ENCODE measurements around the gene GPR141. TPM values are rescaled to one million over a fixed set of nuclear protein-coding genes. Genes with fewer than 3 reads are reported as not detected.

The GPR141 gene
- total and polyA plus RNA-seq, 3 donors from 2014 or later = 1.8 to 3.5 (median 2.5) TPM

DNA sequence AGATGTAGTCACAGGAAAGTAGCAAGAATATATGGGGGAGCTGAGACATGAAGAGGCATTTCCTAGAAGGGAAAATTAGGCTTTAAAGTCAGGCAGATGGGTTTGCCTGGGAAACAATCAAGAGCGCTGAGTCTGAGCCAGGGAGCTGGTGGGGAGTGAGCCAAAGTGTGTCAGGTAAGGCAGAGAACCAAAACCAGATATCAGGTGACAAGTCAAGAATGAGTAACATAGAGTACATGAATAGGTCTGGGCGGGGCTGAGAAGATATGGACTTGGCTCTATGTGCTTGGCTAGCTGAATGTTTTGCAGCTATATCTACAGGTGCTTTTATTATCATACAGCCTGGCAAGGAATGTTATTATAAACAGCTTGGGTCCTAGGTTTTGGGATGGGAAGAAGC is 49.3 kb downstream of the GPR141 start:
- Histone ChIP-seq H3K4me3 (no peak overlapping the region), H3K27ac (no peak overlapping the region), H3K36me3 (ENCODE audit: low read depth, missing control alignments) (no peaks in the 10 kb centered on the region), H3K9me3 (no peaks in the 10 kb centered on the region), H3K4me1 (peaks cover 6% of the 10 kb centered on the region), H3K27me3 (no peaks in the 10 kb centered on the region)
- no peak for DNase-seq
- 98% methylated on average over 2 of the region's 2 CpGs for WGBS, 2 donors
- intact Hi-C loops (cut with DNase I; ENCODE audit: low total_unique reads) = no loop called here
- TF ChIP-seq POLR2A (IDR thresholded peaks at IDR 0.05) = no peak
- TF ChIP-seq, protein P1, sequence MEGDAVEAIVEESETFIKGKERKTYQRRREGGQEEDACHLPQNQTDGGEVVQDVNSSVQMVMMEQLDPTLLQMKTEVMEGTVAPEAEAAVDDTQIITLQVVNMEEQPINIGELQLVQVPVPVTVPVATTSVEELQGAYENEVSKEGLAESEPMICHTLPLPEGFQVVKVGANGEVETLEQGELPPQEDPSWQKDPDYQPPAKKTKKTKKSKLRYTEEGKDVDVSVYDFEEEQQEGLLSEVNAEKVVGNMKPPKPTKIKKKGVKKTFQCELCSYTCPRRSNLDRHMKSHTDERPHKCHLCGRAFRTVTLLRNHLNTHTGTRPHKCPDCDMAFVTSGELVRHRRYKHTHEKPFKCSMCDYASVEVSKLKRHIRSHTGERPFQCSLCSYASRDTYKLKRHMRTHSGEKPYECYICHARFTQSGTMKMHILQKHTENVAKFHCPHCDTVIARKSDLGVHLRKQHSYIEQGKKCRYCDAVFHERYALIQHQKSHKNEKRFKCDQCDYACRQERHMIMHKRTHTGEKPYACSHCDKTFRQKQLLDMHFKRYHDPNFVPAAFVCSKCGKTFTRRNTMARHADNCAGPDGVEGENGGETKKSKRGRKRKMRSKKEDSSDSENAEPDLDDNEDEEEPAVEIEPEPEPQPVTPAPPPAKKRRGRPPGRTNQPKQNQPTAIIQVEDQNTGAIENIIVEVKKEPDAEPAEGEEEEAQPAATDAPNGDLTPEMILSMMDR (IDR thresholded peaks at IDR 0.05) = no peak

DNA sequence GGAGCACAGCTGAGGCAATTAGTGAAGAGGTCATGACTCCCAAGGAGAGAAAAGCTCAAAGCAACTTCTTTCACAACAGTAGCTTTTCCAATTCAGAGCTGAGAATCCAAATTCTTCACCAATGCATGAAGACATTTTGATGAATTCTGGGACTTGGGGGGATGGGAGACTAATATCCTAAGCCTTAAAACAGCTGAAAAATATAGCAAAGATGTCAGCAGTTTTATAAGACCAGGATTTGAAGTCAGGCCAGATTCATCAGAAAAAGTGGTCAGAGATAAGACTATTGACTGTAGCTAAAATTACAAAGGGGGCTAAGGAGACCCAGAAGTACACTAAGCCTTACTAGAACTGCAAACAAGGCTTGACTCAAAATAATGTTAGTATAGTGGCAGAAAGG is 51.6 kb downstream of the GPR141 start:
- Histone ChIP-seq H3K27ac (no peak overlapping the region), H3K4me1 (peaks cover 3% of the 10 kb centered on the region), H3K27me3 (no peaks in the 10 kb centered on the region), H3K4me3 (no peak overlapping the region), H3K9me3 (no peaks in the 10 kb centered on the region), H3K36me3 (ENCODE audit: low read depth, missing control alignments) (no peaks in the 10 kb centered on the region)
- no peak for DNase-seq
- TF ChIP-seq, protein P1 (IDR thresholded peaks at IDR 0.05) = no peak
- no peak for TF ChIP-seq POLR2A (IDR thresholded peaks at IDR 0.05)
- intact Hi-C loops (cut with DNase I; ENCODE audit: low total_unique reads) = no loop called here

DNA sequence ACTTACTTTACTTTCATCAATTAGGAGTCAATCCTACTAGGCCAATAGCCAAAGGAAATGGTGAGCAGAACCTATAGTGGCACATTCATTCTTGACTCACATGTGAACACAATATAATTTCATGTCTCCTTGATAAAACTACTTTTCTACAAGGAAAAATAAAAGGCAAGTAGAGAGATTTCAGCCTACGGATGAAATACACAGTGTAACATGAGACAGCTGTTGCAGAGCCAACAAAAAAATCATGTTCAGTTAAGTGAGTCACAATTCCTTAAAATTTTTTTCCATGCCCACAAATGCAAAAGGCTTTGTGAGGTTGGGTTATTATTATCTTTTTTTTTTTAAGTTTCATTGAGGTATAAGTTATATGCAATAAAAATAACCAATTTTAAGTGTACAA is 54.8 kb downstream of the GPR141 start:
- Histone ChIP-seq H3K4me3 (no peak overlapping the region), H3K27ac (no peak overlapping the region), H3K9me3 (no peaks in the 10 kb centered on the region), H3K36me3 (ENCODE audit: low read depth, missing control alignments) (no peaks in the 10 kb centered on the region), H3K4me1 (no peaks in the 10 kb centered on the region), H3K27me3 (no peaks in the 10 kb centered on the region)
- TF ChIP-seq, protein P1 (IDR thresholded peaks at IDR 0.05) = no peak
- no peak for TF ChIP-seq POLR2A (IDR thresholded peaks at IDR 0.05)
- intact Hi-C loops (cut with DNase I; ENCODE audit: low total_unique reads) = no loop called here
- WGBS, 2 donors = 54 to 55% methylated on average over 1 of the region's 1 CpG
- DNase-seq = no peak

DNA sequence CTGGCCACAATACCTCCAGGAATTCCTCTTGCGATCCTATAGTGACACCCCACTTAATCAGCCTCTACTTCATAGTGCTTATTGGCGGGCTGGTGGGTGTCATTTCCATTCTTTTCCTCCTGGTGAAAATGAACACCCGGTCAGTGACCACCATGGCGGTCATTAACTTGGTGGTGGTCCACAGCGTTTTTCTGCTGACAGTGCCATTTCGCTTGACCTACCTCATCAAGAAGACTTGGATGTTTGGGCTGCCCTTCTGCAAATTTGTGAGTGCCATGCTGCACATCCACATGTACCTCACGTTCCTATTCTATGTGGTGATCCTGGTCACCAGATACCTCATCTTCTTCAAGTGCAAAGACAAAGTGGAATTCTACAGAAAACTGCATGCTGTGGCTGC is 56.8 kb downstream of the GPR141 start:
- Histone ChIP-seq H3K4me3 (no peak overlapping the region), H3K9me3 (no peaks in the 10 kb centered on the region), H3K27me3 (no peaks in the 10 kb centered on the region), H3K4me1 (no peaks in the 10 kb centered on the region), H3K36me3 (ENCODE audit: low read depth, missing control alignments) (no peaks in the 10 kb centered on the region), H3K27ac (no peak overlapping the region)
- WGBS, 2 donors = 95 to 96% methylated on average over 7 of the region's 7 CpGs
- DNase-seq = no peak
- intact Hi-C loops (cut with DNase I; ENCODE audit: low total_unique reads) = no loop called here
- TF ChIP-seq, protein P1 (IDR thresholded peaks at IDR 0.05) = no peak
- no peak for TF ChIP-seq POLR2A (IDR thresholded peaks at IDR 0.05)

DNA sequence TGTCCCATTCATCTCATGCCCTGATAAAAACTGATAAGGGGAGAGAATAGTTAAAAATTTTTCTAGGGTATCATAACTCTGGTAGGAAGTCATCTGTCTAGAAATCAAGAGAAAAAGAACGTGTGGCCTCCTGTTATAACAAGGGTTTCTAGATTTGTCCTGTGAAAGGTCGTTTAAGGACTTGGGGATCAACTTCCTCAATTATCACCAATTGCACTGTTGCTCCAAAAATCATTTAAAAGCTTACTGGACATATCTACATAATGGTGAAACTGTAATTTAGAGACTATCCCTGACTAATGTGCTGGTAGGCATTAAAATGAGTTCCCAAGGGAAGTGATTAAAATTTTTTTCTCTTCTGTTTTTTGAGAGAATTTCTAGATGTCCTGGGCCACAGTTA is 58.2 kb downstream of the GPR141 start:
- 38 to 45% methylated on average over 2 of the region's 2 CpGs for WGBS, 2 donors
- intact Hi-C loops (cut with DNase I; ENCODE audit: low total_unique reads) = no loop called here
- H3K27ac ChIP-seq = no peak overlapping the region
- H3K4me1 ChIP-seq = no peaks in the 10 kb centered on the region
- H3K9me3 ChIP-seq = no peaks in the 10 kb centered on the region
- TF ChIP-seq, protein P1 (IDR thresholded peaks at IDR 0.05) = no peak
- TF ChIP-seq POLR2A (IDR thresholded peaks at IDR 0.05) = no peak
- no peaks in the 10 kb centered on the region for H3K27me3 ChIP-seq
- DNase-seq = no peak
- no peak overlapping the region for H3K4me3 ChIP-seq
- H3K36me3 ChIP-seq (ENCODE audit: low read depth, missing control alignments) = no peaks in the 10 kb centered on the region
